Liver (tissue), 3 donors: ENCODE data around the gene CEP128.

Experiments
- GABPA ChIP-seq, 2 donors: IDR thresholded peaks in 1 of 2; conservative IDR thresholded peaks in 1 of 2; 2 replicates each; pipeline ENCODE4 v1.6.1; 2016; ENCODE audit warnings: antibody characterized with exemption in 2 of 2, mild to moderate bottlenecking in 1 of 2, moderate library complexity in 1 of 2
- HNF4G ChIP-seq: IDR thresholded peaks from 2 replicates; pipeline ENCODE4 v1.6.1; 2016; ENCODE audit warnings: antibody characterized with exemption
- JUND ChIP-seq, 2 donors: IDR thresholded peaks; 2 replicates each; pipeline ENCODE4 v1.6.1; 2016; ENCODE audit warnings: antibody characterized with exemption in 2 of 2
- RAD21 ChIP-seq, 2 donors: IDR thresholded peaks; 2 replicates each; pipeline ENCODE4 v1.6.1; 2016; ENCODE audit warnings: antibody characterized with exemption in 2 of 2, mild to moderate bottlenecking in 2 of 2
- YY1 ChIP-seq: IDR thresholded peaks from 2 replicates; pipeline ENCODE4 v1.6.1; 2016; ENCODE audit warnings: antibody characterized with exemption, mild to moderate bottlenecking
- TF ChIP-seq, protein P1 (sequence below): fragments of 150-350 bp; IDR thresholded peaks from 2 replicates; pipeline ENCODE4 v1.5.1; 2017; ENCODE audit warnings: improper control_type of control experiment, low read depth, low read length; ENCODE audit not compliant: missing input control
- TF ChIP-seq, protein P2 (sequence below): IDR thresholded peaks from 2 replicates; pipeline ENCODE4 v1.6.1; 2016; ENCODE audit warnings: antibody characterized with exemption
- TF ChIP-seq, protein P3 (sequence below): IDR thresholded peaks from 2 replicates; pipeline ENCODE4 v1.6.1; 2016; ENCODE audit warnings: antibody characterized with exemption, mild to moderate bottlenecking
- donor health status: healthy.
- donor health status: healthy.

DNA sequence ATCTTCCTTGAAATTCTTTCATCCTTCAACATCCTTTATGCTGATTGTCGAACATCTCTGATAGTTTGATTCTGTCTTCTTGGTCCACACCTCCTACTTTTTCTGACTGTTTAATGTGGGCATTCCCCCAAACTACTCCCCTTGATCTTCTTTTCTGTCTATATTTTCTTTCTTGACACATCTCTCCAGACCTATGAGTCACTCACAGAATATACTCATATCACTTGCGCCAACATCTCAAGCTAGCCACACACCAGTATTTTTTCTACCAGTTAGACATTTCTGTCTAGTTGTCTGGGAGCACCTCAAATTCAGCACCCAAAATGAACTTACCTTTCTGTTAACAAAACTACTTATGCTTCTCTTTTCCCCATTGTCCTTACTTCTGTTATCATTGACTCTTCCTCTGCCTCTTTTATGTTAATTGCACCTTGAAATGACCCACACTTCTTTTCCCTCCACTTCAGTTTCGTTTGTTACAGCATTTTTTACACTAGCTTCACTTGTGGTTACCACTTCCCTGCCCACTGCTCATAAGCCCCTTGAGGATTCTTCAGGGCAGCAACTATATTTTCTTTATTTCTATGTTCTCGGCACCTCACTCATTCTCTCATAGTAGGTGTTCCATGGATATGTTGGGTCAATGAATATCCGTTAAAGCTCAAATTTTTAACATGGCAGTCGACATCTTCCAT lies 47.3 kb upstream of the CEP128 start:
- TF ChIP-seq, protein P1, sequence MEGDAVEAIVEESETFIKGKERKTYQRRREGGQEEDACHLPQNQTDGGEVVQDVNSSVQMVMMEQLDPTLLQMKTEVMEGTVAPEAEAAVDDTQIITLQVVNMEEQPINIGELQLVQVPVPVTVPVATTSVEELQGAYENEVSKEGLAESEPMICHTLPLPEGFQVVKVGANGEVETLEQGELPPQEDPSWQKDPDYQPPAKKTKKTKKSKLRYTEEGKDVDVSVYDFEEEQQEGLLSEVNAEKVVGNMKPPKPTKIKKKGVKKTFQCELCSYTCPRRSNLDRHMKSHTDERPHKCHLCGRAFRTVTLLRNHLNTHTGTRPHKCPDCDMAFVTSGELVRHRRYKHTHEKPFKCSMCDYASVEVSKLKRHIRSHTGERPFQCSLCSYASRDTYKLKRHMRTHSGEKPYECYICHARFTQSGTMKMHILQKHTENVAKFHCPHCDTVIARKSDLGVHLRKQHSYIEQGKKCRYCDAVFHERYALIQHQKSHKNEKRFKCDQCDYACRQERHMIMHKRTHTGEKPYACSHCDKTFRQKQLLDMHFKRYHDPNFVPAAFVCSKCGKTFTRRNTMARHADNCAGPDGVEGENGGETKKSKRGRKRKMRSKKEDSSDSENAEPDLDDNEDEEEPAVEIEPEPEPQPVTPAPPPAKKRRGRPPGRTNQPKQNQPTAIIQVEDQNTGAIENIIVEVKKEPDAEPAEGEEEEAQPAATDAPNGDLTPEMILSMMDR: no peak
- TF ChIP-seq, protein P2, sequence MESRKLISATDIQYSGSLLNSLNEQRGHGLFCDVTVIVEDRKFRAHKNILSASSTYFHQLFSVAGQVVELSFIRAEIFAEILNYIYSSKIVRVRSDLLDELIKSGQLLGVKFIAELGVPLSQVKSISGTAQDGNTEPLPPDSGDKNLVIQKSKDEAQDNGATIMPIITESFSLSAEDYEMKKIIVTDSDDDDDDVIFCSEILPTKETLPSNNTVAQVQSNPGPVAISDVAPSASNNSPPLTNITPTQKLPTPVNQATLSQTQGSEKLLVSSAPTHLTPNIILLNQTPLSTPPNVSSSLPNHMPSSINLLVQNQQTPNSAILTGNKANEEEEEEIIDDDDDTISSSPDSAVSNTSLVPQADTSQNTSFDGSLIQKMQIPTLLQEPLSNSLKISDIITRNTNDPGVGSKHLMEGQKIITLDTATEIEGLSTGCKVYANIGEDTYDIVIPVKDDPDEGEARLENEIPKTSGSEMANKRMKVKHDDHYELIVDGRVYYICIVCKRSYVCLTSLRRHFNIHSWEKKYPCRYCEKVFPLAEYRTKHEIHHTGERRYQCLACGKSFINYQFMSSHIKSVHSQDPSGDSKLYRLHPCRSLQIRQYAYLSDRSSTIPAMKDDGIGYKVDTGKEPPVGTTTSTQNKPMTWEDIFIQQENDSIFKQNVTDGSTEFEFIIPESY: no peak
- TF ChIP-seq YY1 (no peak), JUND (IDR thresholded peaks at IDR 0.05) (no peak), RAD21 (IDR thresholded peaks at IDR 0.05) (no peak), GABPA (IDR thresholded peaks at IDR 0.05 in 1 of 2, conservative IDR thresholded peaks at IDR 0.05 in 1 of 2) (no peak), HNF4G (no peak)
- TF ChIP-seq, protein P3, sequence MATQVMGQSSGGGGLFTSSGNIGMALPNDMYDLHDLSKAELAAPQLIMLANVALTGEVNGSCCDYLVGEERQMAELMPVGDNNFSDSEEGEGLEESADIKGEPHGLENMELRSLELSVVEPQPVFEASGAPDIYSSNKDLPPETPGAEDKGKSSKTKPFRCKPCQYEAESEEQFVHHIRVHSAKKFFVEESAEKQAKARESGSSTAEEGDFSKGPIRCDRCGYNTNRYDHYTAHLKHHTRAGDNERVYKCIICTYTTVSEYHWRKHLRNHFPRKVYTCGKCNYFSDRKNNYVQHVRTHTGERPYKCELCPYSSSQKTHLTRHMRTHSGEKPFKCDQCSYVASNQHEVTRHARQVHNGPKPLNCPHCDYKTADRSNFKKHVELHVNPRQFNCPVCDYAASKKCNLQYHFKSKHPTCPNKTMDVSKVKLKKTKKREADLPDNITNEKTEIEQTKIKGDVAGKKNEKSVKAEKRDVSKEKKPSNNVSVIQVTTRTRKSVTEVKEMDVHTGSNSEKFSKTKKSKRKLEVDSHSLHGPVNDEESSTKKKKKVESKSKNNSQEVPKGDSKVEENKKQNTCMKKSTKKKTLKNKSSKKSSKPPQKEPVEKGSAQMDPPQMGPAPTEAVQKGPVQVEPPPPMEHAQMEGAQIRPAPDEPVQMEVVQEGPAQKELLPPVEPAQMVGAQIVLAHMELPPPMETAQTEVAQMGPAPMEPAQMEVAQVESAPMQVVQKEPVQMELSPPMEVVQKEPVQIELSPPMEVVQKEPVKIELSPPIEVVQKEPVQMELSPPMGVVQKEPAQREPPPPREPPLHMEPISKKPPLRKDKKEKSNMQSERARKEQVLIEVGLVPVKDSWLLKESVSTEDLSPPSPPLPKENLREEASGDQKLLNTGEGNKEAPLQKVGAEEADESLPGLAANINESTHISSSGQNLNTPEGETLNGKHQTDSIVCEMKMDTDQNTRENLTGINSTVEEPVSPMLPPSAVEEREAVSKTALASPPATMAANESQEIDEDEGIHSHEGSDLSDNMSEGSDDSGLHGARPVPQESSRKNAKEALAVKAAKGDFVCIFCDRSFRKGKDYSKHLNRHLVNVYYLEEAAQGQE: no peak
